Daoy (cell line): ENCODE measurements around the gene PCCA. TPM values are rescaled to one million over a fixed set of nuclear protein-coding genes. Genes with fewer than 3 reads are reported as not detected.
A peak's percentile ranks its signal among the peaks of the same experiment; 100 is the strongest.
"Not testable (repeated sequence)": the region's sequence is repeated elsewhere in the genome, so short reads cannot be mapped to it uniquely, and the experiment has no call there.

ENCODE experiments used
- DNase-seq: peaks from one replicate; pipeline ENCODE4 v3.0.0-alpha.2; 2015; ENCODE audit warnings: low read depth
- total RNA-seq: library from RNA; depleted of rRNA; stranded (reverse); fragments of >200 nt; shearing (Covaris generic); gene quantifications from 2 replicates; pipeline ENCODE4 v1.2.3, GENCODE V29; 2014

PCCA gene
- total RNA-seq, 1 experiment from 2014 or later = 6.2 TPM

- no peak for DNase-seq
Observed at GRCh38 chr13:100240109-100240779, 151.4 kb downstream of the PCCA start.

GRCh38 chr13:100244431-100244830, 155.5 kb downstream of the PCCA start:
- DNase-seq = no peak

- DNase-seq = no peak
Observed at GRCh38 chr13:100245104-100245503, 156.2 kb downstream of the PCCA start.

- DNase-seq = no peak
Observed at GRCh38 chr13:100247937-100248336, 159.0 kb downstream of the PCCA start.

- no peak for DNase-seq
Observed at GRCh38 chr13:100254002-100254401, 165.1 kb downstream of the PCCA start.

- no peak for DNase-seq
Observed at GRCh38 chr13:100262404-100262803, 173.5 kb downstream of the PCCA start.

GRCh38 chr13:100266026-100266425, 177.1 kb downstream of the PCCA start:
- no peak for DNase-seq

- peak; percentile 47 for DNase-seq
Observed at GRCh38 chr13:100269837-100270236, 180.9 kb downstream of the PCCA start.

- no peak for DNase-seq
Observed at GRCh38 chr13:100273138-100273537, 184.2 kb downstream of the PCCA start.

- DNase-seq = no peak
Observed at GRCh38 chr13:100273552-100273951, 184.7 kb downstream of the PCCA start.

GRCh38 chr13:100274942-100275506, 186.1 kb downstream of the PCCA start:
- DNase-seq = peak; percentile 51

- DNase-seq = no peak
Observed at GRCh38 chr13:100275746-100276145, 186.9 kb downstream of the PCCA start.

- peak; percentile 2 for DNase-seq
Observed at GRCh38 chr13:100280681-100281080, 191.8 kb downstream of the PCCA start.

GRCh38 chr13:100282306-100282705, 193.4 kb downstream of the PCCA start:
- not testable (repeated sequence) for DNase-seq

- DNase-seq = no peak
Observed at GRCh38 chr13:100290165-100290801, 201.4 kb downstream of the PCCA start.

- no peak for DNase-seq
Observed at GRCh38 chr13:100291624-100292023, 202.7 kb downstream of the PCCA start.

GRCh38 chr13:100297413-100297812, 208.5 kb downstream of the PCCA start:
- DNase-seq = no peak

- no peak for DNase-seq
Observed at GRCh38 chr13:100298116-100298681, 209.3 kb downstream of the PCCA start.

GRCh38 chr13:100298691-100299090, 209.8 kb downstream of the PCCA start:
- no peak for DNase-seq

GRCh38 chr13:100300243-100300642, 211.3 kb downstream of the PCCA start:
- DNase-seq = no peak

GRCh38 chr13:100300708-100301107, 211.8 kb downstream of the PCCA start:
- DNase-seq = no peak

GRCh38 chr13:100301418-100301817, 212.5 kb downstream of the PCCA start:
- no peak for DNase-seq

GRCh38 chr13:100302391-100302790, 213.5 kb downstream of the PCCA start:
- no peak for DNase-seq
